ENCODE data around the gene CYP4F8.

CYP4F8 gene

DNA sequence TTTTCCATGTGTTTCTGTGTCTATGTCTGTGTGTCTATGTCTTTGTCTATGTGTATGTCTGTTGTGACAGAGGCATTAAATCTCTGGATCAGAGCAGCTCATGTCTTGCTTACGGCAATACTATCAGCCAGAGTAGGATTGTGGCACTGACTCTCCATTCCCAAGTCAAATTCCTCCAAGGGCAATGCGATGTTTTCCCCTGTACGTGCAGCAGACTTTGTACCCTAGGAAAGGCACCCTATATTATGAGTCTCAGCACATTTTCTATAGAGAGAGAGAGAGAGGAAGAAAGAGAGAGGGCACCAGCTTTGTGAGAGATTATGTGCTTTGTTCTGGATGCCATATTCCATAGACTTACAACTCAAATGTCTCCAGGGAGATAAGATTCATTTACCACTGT is 36.8 kb downstream of the CYP4F8 start:
- peaks cover 0 to 6% (median 0%) of the 10 kb centered on the region in 3 donors for H3K9me3 ChIP-seq
- no peaks in the 10 kb centered on the region for H3K36me3 ChIP-seq
- no peak overlapping the region for H3K4me3 ChIP-seq
- no peak for DNase-seq
- no peak overlapping the region for H3K27ac ChIP-seq
- H3K4me1 ChIP-seq = no peaks in the 10 kb centered on the region
- peaks cover 0 to 15% of the 10 kb centered on the region in 2 donors for H3K27me3 ChIP-seq
- intact Hi-C loops (cut with DNase I; ENCODE audit: low total_unique reads) = no loop called here
- TF ChIP-seq, protein P1, sequence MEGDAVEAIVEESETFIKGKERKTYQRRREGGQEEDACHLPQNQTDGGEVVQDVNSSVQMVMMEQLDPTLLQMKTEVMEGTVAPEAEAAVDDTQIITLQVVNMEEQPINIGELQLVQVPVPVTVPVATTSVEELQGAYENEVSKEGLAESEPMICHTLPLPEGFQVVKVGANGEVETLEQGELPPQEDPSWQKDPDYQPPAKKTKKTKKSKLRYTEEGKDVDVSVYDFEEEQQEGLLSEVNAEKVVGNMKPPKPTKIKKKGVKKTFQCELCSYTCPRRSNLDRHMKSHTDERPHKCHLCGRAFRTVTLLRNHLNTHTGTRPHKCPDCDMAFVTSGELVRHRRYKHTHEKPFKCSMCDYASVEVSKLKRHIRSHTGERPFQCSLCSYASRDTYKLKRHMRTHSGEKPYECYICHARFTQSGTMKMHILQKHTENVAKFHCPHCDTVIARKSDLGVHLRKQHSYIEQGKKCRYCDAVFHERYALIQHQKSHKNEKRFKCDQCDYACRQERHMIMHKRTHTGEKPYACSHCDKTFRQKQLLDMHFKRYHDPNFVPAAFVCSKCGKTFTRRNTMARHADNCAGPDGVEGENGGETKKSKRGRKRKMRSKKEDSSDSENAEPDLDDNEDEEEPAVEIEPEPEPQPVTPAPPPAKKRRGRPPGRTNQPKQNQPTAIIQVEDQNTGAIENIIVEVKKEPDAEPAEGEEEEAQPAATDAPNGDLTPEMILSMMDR (IDR thresholded peaks at IDR 0.05) = no peak

DNA sequence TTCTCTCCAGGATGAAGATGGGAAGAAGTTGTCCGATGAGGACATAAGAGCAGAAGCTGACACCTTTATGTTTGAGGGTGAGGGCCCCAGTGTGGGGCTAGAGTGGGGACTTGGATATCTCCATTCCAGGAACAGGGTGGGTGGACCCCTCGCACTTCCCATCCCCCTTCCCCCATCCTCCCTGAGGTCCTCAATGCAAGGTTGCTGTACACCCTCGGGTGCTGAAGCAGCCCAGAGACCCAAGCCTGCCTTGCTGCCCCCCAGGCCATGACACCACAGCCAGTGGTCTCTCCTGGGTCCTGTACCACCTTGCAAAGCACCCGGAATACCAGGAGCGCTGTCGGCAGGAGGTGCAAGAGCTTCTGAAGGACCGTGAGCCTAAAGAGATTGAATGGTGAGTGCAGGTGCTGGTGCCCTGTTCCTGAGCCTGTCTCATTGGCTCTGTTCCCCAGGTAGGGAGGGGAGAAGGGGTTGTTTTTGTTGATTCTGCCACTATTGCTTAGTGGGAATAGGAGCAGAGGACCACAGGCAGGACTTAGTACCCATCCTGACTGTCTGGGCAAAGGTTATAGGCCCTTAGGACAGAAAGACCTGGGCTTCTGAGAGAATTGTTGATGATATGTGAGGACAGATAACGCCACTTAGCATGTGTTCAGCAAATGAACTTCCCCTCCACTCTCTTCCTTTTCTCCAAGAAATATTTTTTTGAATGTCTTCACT is 37.7 kb downstream of the CYP4F8 start:
- Histone ChIP-seq H3K36me3 (no peaks in the 10 kb centered on the region), H3K4me3 (no peak overlapping the region), H3K27ac (no peak overlapping the region), H3K27me3 (peaks cover 0 to 16% of the 10 kb centered on the region in 2 donors), H3K9me3 (peaks cover 0 to 6% (median 0%) of the 10 kb centered on the region in 3 donors), H3K4me1 (no peaks in the 10 kb centered on the region)
- TF ChIP-seq, protein P1 (IDR thresholded peaks at IDR 0.05) = no peak
- DNase-seq = no peak
- intact Hi-C loops (cut with DNase I; ENCODE audit: low total_unique reads) = no loop called here

DNA sequence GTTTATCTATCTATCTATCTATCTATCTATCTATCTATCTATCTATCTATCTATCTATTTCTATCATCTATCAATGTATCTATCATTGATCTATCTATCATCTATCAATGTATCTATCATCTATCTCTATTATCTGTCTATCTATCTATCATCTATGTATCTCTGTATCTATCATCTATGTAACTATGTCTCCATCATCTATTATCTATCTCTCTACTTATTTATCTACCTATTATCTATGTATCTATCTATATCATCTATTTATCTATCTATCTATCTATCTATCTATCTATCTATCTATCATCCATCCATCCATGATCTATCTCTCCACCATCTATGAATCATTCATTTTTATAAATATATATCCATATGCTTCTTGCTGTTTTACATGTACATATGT is 41.4 kb downstream of the CYP4F8 start:
- Histone ChIP-seq H3K4me1 (no peaks in the 10 kb centered on the region), H3K27me3 (peaks cover 0 to 27% of the 10 kb centered on the region in 2 donors), H3K36me3 (no peaks in the 10 kb centered on the region), H3K9me3 (no peaks in the 10 kb centered on the region), H3K27ac (no peak overlapping the region), H3K4me3 (no peak overlapping the region)
- intact Hi-C loops (cut with DNase I; ENCODE audit: low total_unique reads) = no loop called here
- TF ChIP-seq, protein P1 (IDR thresholded peaks at IDR 0.05) = no peak
- no peak for DNase-seq

DNA sequence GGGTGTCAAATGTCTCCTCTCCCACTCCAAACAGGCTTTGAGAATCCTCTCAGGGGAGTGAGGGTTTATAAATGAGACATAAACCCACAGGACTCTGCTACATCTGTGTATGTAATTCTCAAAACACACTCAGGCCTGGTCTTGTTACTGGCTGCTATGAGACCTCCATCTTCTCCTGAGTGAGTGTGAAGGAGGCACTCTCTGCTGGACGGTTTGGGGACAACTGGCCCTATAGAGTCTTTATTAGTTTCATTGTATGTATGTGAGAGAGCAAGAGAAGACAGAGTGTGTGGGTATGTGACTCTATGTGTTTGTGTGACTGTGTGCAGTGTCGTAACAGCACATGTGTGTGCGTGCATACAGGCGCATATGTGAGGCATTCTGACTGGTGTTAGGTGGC is 48.2 kb downstream of the CYP4F8 start:
- intact Hi-C loops (cut with DNase I; ENCODE audit: low total_unique reads) = no loop called here
- no peaks in the 10 kb centered on the region for H3K36me3 ChIP-seq
- TF ChIP-seq, protein P1 (IDR thresholded peaks at IDR 0.05) = no peak
- H3K4me3 ChIP-seq = no peak overlapping the region
- no peak overlapping the region for H3K27ac ChIP-seq
- no peak for DNase-seq
- no peaks in the 10 kb centered on the region for H3K9me3 ChIP-seq
- H3K4me1 ChIP-seq = no peaks in the 10 kb centered on the region
- H3K27me3 ChIP-seq = peaks cover 0 to 15% of the 10 kb centered on the region in 2 donors

DNA sequence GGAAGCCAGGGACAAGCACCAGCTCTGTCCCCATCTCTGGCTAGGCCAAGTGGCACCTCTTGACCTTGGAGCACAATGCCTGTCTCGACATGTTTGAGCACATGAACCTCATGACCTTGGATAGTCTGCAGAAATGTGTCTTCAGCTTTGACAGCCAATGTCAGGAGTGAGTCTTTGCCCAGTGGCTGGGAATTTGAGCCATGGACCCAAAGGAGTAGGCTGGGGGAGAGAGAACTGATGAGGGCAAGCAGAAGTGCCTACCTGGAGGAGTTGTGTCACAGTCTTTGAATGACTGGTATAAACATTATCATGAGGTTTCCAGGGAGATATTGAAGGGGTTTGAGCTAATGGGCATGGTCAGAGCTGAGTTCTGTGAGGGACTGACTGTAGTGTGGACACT is 51.2 kb downstream of the CYP4F8 start:
- Histone ChIP-seq H3K4me3 (no peak overlapping the region), H3K9me3 (no peaks in the 10 kb centered on the region), H3K27ac (no peak overlapping the region), H3K27me3 (peaks cover 0 to 8% of the 10 kb centered on the region in 2 donors), H3K4me1 (no peaks in the 10 kb centered on the region), H3K36me3 (no peaks in the 10 kb centered on the region)
- intact Hi-C loops (cut with DNase I; ENCODE audit: low total_unique reads) = no loop called here
- TF ChIP-seq, protein P1 (IDR thresholded peaks at IDR 0.05) = no peak
- DNase-seq = no peak

Data from tibial artery (tissue), 4 donors.